ENCODE results near the gene CLDN16. TPM values are rescaled to one million over a fixed set of nuclear protein-coding genes. Genes with fewer than 3 reads are reported as not detected.

CLDN16 gene
- total RNA-seq, 2 donors from 2014 or later, result 4.4 TPM; not detected in 1

DNA sequence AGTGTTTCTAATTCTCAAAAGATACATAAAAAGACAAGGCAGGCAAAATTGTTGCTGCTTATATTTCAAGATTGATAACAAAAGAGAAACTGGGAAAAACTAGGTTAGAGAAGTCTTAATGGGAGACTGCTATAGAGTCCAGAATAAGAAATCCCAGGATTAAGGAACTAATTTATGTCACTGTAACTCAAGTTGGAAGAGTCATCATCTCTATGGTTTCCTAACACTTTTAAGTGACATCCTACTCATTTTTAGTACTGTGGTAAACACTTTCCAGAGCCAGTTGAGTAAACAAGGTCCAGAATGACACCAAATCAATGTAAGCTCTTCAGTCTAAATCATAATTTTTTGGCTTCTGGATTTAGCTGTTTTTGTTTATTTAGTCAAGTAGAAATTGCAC is 8.0 kb downstream of the CLDN16 start:
- Histone ChIP-seq H3K4me1 (no peaks in the 10 kb centered on the region), H3K27ac (no peak overlapping the region), H3K4me3 (no peak overlapping the region), H3K27me3 (no peaks in the 10 kb centered on the region), H3K9me3 (no peaks in the 10 kb centered on the region), H3K36me3 (replicated peaks in 1 of 2; ENCODE audit: insufficient read depth in 1 of 2, low read depth in 2 of 2) (no peaks in the 10 kb centered on the region)
- DNase-seq, result no peak
- intact Hi-C loops (cut with DNase I), result no loop called here
- TF ChIP-seq POLR2A (IDR thresholded peaks at IDR 0.05), result no peak
- TF ChIP-seq, protein P1, sequence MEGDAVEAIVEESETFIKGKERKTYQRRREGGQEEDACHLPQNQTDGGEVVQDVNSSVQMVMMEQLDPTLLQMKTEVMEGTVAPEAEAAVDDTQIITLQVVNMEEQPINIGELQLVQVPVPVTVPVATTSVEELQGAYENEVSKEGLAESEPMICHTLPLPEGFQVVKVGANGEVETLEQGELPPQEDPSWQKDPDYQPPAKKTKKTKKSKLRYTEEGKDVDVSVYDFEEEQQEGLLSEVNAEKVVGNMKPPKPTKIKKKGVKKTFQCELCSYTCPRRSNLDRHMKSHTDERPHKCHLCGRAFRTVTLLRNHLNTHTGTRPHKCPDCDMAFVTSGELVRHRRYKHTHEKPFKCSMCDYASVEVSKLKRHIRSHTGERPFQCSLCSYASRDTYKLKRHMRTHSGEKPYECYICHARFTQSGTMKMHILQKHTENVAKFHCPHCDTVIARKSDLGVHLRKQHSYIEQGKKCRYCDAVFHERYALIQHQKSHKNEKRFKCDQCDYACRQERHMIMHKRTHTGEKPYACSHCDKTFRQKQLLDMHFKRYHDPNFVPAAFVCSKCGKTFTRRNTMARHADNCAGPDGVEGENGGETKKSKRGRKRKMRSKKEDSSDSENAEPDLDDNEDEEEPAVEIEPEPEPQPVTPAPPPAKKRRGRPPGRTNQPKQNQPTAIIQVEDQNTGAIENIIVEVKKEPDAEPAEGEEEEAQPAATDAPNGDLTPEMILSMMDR (IDR thresholded peaks at IDR 0.05), result no peak
- no peak for ATAC-seq

DNA sequence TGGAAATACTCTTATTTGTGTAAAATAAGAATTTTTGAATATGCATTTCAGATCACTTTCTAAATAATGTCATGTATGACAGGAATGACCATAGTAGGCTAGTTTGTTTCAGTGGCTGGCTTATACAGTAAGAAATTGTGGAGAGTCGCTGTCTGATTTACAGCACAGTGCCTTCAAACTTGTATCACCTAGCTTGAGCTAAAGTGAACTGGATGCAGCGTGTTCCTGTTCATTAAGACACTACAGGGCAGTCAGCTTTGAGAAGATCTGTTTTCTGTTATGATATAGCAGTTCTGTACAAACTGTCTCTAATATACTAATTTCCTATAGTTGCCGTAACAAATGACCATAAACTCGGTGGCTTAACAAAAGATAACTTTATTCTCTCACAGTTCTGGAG is 9.9 kb downstream of the CLDN16 start:
- TF ChIP-seq, protein P1 (IDR thresholded peaks at IDR 0.05), result no peak
- TF ChIP-seq POLR2A (IDR thresholded peaks at IDR 0.05), result no peak
- H3K27me3 ChIP-seq, result no peaks in the 10 kb centered on the region
- intact Hi-C loops (cut with DNase I), result no loop called here

DNA sequence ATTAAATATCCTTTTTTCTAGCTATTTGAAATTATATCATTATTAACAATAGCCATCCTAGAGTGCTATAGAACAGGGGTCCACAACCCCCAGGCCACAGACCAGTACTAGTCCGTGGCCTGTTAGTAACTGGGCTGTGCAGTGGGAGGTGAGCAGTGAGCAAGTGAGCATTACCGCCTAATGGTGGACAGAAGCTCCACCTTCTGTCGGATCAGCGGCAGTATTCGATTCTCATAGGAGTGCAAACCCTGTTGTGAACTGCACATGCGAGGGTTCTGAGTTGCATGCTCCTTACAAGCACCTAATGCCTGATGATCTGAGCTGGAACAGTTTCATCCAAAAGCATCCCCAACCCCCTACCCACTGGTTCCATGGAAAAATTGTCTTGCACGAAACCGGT is 11.7 kb downstream of the CLDN16 start:
- no peak for DNase-seq
- Histone ChIP-seq H3K9me3 (no peaks in the 10 kb centered on the region), H3K4me1 (no peaks in the 10 kb centered on the region), H3K27ac (no peak overlapping the region), H3K36me3 (replicated peaks in 1 of 2; ENCODE audit: insufficient read depth in 1 of 2, low read depth in 2 of 2) (no peaks in the 10 kb centered on the region), H3K4me3 (no peak overlapping the region), H3K27me3 (no peaks in the 10 kb centered on the region)
- ATAC-seq, result no peak
- WGBS, 2 donors, result 86 to 94% methylated on average over 8 of the region's 8 CpGs
- intact Hi-C loops (cut with DNase I), result no loop called here
- TF ChIP-seq, protein P1 (IDR thresholded peaks at IDR 0.05), result no peak
- no peak for TF ChIP-seq POLR2A (IDR thresholded peaks at IDR 0.05)

More for the DNA sequence above, 9.9 kb downstream of the CLDN16 start:
- Histone ChIP-seq H3K4me3 (no peak overlapping the region), H3K27ac (no peak overlapping the region), H3K9me3 (no peaks in the 10 kb centered on the region), H3K36me3 (replicated peaks in 1 of 2; ENCODE audit: insufficient read depth in 1 of 2, low read depth in 2 of 2) (no peaks in the 10 kb centered on the region), H3K4me1 (no peaks in the 10 kb centered on the region)
- WGBS, 2 donors, result 64 to 76% methylated on average over 4 of the region's 4 CpGs
- DNase-seq (no peak), ATAC-seq (no peak)

DNA sequence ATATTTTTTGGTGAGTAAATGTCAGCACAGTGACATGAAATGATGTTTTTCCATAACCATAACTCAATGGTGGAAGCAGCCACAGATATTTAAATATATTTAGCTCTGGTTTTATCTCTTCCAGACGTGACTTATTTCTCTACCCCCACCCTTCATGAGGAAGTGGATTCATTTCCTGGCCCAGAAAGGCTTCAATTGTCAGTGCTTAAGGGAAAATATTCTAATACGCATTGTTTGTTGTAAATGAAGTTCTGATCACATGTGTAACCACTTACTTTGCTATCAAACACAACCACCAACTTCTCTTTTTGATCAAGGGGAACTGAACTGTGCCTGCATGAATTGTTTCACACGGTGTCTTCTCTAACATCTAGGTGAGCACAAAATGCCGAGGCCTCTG is 14.0 kb downstream of the CLDN16 start:
- DNase-seq (no peak), ATAC-seq (no peak)
- 49 to 57% methylated on average over 4 of the region's 4 CpGs for WGBS, 2 donors
- Histone ChIP-seq H3K27ac (no peak overlapping the region), H3K27me3 (no peaks in the 10 kb centered on the region), H3K4me3 (no peak overlapping the region), H3K36me3 (replicated peaks in 1 of 2; ENCODE audit: insufficient read depth in 1 of 2, low read depth in 2 of 2) (no peaks in the 10 kb centered on the region), H3K4me1 (no peaks in the 10 kb centered on the region), H3K9me3 (no peaks in the 10 kb centered on the region)
- TF ChIP-seq, protein P1 (IDR thresholded peaks at IDR 0.05), result no peak
- TF ChIP-seq POLR2A (IDR thresholded peaks at IDR 0.05), result no peak
- intact Hi-C loops (cut with DNase I), result no loop called here

DNA sequence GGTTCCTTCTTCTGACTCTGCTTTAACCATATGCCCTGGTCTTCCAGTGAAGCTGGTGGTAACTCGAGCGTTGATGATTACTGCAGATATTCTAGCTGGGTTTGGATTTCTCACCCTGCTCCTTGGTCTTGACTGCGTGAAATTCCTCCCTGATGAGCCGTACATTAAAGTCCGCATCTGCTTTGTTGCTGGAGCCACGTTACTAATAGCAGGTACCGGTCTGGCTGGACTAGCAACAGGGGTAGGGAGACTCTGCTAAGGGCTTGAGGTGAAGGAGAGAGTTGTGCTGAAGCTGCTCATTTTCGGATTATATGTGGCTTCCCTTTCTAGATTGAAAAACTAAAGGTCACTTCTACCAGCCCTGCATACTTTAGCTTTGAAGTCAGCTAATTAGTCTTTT is 16.8 kb downstream of the CLDN16 start:
- Histone ChIP-seq H3K4me3 (no peak overlapping the region), H3K27ac (no peak overlapping the region), H3K9me3 (no peaks in the 10 kb centered on the region), H3K4me1 (no peaks in the 10 kb centered on the region), H3K36me3 (replicated peaks in 1 of 2; ENCODE audit: insufficient read depth in 1 of 2, low read depth in 2 of 2) (no peaks in the 10 kb centered on the region), H3K27me3 (no peaks in the 10 kb centered on the region)
- no peak for DNase-seq
- ATAC-seq, result no peak
- intact Hi-C loops (cut with DNase I), result no loop called here
- TF ChIP-seq POLR2A (IDR thresholded peaks at IDR 0.05), result no peak
- TF ChIP-seq, protein P1 (IDR thresholded peaks at IDR 0.05), result no peak
- 84 to 92% methylated on average over 8 of the region's 8 CpGs for WGBS, 2 donors

Measured in body of pancreas (tissue), 4 donors.